ENCODE results near the gene SDR42E2.

SDR42E2 gene

DNA sequence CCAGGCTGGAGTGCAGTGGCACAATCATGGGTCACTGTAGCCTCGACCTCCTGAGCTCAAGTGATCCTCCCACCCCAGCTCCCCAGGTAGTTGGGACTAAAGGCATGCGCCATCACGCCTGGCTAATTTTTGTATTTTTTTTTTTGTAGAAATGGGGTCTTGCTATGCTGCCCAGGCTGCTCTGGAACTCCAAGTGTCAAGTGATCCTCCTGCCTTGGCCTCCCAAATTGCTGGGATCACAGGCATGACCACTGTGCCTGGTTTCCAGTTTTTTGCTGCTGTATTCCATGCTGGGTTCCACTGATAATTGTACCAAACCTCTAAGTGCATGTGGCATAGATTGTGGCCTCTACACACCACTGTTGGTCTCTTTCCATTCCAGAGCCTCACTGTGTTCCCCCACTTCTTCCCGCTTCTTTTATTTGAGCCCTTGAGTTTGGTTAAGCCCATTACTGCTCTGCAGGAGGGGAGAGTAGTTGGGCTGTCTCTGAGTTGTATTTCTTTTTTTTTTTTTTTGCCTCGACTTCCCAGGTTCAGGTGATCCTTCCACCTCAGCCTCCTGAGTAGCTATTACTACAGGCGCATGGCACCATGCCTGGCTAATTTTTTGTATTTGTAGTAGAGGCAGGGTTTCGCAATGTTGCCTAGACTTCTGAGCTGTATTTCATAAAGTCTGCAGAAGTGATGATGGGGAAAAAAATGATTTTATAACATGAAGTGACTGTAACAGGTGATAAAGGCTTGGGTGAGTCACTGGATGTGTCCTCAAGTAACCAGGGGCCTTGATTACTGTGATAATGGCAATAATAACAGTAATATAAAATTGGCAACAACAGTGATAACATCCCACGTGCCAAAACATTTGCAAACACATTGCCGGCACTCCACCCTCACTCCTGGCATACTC is 73.8 kb downstream of the SDR42E2 start:
- DNase-seq (ENCODE audit: low read depth), result no peak
- in situ Hi-C loops (cut with HindIII; ENCODE audit: low sequenced_read_pairs), result no loop called here
- TF ChIP-seq, protein P1, sequence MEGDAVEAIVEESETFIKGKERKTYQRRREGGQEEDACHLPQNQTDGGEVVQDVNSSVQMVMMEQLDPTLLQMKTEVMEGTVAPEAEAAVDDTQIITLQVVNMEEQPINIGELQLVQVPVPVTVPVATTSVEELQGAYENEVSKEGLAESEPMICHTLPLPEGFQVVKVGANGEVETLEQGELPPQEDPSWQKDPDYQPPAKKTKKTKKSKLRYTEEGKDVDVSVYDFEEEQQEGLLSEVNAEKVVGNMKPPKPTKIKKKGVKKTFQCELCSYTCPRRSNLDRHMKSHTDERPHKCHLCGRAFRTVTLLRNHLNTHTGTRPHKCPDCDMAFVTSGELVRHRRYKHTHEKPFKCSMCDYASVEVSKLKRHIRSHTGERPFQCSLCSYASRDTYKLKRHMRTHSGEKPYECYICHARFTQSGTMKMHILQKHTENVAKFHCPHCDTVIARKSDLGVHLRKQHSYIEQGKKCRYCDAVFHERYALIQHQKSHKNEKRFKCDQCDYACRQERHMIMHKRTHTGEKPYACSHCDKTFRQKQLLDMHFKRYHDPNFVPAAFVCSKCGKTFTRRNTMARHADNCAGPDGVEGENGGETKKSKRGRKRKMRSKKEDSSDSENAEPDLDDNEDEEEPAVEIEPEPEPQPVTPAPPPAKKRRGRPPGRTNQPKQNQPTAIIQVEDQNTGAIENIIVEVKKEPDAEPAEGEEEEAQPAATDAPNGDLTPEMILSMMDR (IDR thresholded peaks at IDR 0.05; ENCODE audit: low read depth, low read length, missing control alignments), result no peak
- H3K4me3 ChIP-seq (ENCODE audit: low read depth, low read length), result no peak overlapping the region

DNA sequence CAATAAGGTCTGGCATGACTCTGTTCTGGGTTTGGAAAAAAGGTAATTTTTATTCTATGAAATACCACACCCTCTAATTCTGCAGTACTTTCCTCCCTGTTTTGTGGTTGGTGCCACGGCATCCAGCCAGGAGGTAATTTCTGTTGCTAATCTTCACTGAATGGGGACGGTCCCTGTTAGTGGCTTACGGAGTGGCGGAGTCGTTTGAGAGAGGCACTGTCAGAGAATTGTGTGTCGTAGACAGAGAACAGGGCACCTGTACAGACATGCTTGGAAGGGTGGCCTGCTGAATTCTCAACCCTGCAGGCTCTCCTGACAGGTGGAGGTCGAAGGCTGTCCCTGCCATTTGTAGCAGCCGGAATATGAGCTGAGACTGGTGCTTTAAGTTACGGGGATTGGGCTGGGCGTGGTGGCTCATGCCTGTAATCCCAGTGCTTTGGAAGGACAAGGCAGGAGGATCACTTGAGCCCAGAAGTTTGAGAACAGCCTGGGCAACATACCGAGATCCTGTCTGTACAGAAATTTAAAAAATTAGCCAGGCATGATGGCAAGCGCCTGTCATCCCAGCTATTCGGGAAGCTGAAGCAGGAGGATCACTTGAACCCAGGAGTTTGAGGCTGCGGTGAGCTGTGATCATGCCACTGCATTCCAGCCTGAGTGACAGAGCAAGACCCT is 77.0 kb downstream of the SDR42E2 start:
- DNase-seq (ENCODE audit: low read depth), result no peak
- TF ChIP-seq, protein P1 (IDR thresholded peaks at IDR 0.05; ENCODE audit: low read depth, low read length, missing control alignments), result no peak
- no peak overlapping the region for H3K4me3 ChIP-seq (ENCODE audit: low read depth, low read length)
- in situ Hi-C loops (cut with HindIII; ENCODE audit: low sequenced_read_pairs), result no loop called here

DNA sequence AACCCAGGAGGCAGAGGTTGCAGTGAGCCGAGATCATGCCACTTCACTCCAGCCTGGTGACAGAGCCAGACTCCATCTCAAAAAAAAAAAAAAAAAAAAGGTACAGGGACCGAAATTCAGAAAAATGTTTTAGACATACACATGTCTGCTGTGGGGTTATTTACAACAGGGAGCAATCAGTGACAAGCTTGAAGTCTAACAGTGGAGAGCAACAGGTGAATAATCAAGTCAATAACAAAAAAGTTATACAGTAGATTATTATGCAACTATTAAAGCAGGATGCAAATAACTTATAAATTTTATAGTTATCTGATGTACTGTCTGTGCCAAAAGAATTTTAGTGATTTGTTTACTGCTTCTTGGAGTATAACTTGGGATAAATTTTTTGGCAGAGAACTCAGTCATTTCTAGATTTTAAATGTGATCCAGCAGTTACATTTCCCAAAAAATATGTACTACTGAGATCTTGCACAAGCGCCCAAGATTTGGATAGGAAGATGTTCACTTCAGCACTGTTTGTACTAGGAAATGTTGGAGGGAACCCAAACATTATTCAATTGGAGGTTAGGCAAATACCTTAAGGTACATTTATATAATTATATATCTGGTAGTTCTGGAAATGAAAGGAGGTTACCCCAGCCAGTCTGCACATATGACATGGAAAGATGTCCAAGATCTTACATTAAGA is 77.9 kb downstream of the SDR42E2 start:
- H3K4me3 ChIP-seq (ENCODE audit: low read depth, low read length), result no peak overlapping the region
- in situ Hi-C loops (cut with HindIII; ENCODE audit: low sequenced_read_pairs), result no loop called here
- DNase-seq (ENCODE audit: low read depth), result no peak
- TF ChIP-seq, protein P1 (IDR thresholded peaks at IDR 0.05; ENCODE audit: low read depth, low read length, missing control alignments), result no peak

Data from astrocyte of the cerebellum (primary cell).